Measurements from ENCODE around the gene SLX4IP.

DNA sequence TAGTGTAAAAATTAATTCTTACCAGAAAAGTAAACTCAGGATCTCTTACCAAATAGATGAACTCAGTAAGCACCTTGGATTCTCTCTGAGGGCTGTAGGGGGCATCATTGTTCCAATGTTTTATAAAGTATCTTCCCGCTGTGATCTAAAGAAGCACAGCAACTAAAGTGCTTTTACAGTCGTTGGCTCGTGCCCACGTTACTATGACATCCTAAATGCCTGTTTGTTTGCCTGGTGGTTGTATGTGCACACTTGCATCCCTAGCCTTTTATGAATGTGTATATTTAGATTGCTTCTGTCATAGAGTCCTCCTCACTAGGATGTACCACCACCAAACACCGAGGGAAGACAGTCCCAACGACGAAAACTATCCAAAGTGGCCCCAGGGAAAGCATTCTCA is 34.5 kb downstream of the SLX4IP start:
- TF ChIP-seq, protein P1, sequence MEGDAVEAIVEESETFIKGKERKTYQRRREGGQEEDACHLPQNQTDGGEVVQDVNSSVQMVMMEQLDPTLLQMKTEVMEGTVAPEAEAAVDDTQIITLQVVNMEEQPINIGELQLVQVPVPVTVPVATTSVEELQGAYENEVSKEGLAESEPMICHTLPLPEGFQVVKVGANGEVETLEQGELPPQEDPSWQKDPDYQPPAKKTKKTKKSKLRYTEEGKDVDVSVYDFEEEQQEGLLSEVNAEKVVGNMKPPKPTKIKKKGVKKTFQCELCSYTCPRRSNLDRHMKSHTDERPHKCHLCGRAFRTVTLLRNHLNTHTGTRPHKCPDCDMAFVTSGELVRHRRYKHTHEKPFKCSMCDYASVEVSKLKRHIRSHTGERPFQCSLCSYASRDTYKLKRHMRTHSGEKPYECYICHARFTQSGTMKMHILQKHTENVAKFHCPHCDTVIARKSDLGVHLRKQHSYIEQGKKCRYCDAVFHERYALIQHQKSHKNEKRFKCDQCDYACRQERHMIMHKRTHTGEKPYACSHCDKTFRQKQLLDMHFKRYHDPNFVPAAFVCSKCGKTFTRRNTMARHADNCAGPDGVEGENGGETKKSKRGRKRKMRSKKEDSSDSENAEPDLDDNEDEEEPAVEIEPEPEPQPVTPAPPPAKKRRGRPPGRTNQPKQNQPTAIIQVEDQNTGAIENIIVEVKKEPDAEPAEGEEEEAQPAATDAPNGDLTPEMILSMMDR (IDR thresholded peaks at IDR 0.05; ENCODE audit: extremely low read depth in 1 of 2, insufficient read depth in 1 of 2, low read depth in 1 of 2, low read length in 2 of 2) = peak; percentile 49 to 50
- no peak for TF ChIP-seq POLR2A (IDR thresholded peaks at IDR 0.05; ENCODE audit: low read depth, low read length)
- TF ChIP-seq, protein P2, sequence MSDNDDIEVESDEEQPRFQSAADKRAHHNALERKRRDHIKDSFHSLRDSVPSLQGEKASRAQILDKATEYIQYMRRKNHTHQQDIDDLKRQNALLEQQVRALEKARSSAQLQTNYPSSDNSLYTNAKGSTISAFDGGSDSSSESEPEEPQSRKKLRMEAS (IDR thresholded peaks at IDR 0.05; ENCODE audit: insufficient read depth, insufficient read length) = no peak
- TF ChIP-seq EZH2 (IDR thresholded peaks at IDR 0.05; ENCODE audit: borderline replicate concordance, low read depth, low read length, severe bottlenecking) = no peak
